ENCODE results near the gene ALLC.

GRCh38 chr2:3665886-3666612 lies 8.0 kb downstream of the ALLC start:
- TF ChIP-seq PBX3 (IDR thresholded peaks at IDR 0.05) (no peak), EP300 (IDR thresholded peaks at IDR 0.05) (no peak), MAZ (IDR thresholded peaks at IDR 0.05; ENCODE audit: borderline replicate concordance, low read depth, low read length) (no peak)
- TF ChIP-seq, protein P1, sequence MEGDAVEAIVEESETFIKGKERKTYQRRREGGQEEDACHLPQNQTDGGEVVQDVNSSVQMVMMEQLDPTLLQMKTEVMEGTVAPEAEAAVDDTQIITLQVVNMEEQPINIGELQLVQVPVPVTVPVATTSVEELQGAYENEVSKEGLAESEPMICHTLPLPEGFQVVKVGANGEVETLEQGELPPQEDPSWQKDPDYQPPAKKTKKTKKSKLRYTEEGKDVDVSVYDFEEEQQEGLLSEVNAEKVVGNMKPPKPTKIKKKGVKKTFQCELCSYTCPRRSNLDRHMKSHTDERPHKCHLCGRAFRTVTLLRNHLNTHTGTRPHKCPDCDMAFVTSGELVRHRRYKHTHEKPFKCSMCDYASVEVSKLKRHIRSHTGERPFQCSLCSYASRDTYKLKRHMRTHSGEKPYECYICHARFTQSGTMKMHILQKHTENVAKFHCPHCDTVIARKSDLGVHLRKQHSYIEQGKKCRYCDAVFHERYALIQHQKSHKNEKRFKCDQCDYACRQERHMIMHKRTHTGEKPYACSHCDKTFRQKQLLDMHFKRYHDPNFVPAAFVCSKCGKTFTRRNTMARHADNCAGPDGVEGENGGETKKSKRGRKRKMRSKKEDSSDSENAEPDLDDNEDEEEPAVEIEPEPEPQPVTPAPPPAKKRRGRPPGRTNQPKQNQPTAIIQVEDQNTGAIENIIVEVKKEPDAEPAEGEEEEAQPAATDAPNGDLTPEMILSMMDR (IDR thresholded peaks at IDR 0.05): no peak
- TF ChIP-seq, protein P2, sequence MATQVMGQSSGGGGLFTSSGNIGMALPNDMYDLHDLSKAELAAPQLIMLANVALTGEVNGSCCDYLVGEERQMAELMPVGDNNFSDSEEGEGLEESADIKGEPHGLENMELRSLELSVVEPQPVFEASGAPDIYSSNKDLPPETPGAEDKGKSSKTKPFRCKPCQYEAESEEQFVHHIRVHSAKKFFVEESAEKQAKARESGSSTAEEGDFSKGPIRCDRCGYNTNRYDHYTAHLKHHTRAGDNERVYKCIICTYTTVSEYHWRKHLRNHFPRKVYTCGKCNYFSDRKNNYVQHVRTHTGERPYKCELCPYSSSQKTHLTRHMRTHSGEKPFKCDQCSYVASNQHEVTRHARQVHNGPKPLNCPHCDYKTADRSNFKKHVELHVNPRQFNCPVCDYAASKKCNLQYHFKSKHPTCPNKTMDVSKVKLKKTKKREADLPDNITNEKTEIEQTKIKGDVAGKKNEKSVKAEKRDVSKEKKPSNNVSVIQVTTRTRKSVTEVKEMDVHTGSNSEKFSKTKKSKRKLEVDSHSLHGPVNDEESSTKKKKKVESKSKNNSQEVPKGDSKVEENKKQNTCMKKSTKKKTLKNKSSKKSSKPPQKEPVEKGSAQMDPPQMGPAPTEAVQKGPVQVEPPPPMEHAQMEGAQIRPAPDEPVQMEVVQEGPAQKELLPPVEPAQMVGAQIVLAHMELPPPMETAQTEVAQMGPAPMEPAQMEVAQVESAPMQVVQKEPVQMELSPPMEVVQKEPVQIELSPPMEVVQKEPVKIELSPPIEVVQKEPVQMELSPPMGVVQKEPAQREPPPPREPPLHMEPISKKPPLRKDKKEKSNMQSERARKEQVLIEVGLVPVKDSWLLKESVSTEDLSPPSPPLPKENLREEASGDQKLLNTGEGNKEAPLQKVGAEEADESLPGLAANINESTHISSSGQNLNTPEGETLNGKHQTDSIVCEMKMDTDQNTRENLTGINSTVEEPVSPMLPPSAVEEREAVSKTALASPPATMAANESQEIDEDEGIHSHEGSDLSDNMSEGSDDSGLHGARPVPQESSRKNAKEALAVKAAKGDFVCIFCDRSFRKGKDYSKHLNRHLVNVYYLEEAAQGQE (IDR thresholded peaks at IDR 0.05): no peak

Data from A549 (cell line).